Body of pancreas (tissue), 4 donors: ENCODE measurements around the gene RGS8. TPM values are rescaled to one million over a fixed set of nuclear protein-coding genes. Genes with fewer than 3 reads are reported as not detected.

Experiments
- ATAC-seq: fragments of 150-250 bp; one replicate; pipeline ENCODE4 v1.9.1; 2016
- DNase-seq, 4 donors: peaks; one replicate each; pipeline ENCODE4 v3.0.0-alpha.2; 2019
- H3K27ac ChIP-seq, 4 donors: fragments of 200-600 bp; sonication (generic); 1 replicate in 3 of 4; 2 replicates in 1 of 4; pipeline versions ENCODE4 v1.5.1 to v1.6.1; 2016 to 2019; ENCODE audit warnings: mild to moderate bottlenecking in 1 of 4, mixed read lengths in 1 of 4, moderate library complexity in 1 of 4
- H3K27me3 ChIP-seq, 2 donors: fragments of 200-600 bp; sonication (generic); one replicate each; pipeline ENCODE4 v1.6.0; 2016; ENCODE audit warnings: mild to moderate bottlenecking in 1 of 2
- H3K36me3 ChIP-seq, 2 donors: fragments of 200-600 bp; sonication (generic); replicated peaks in 1 of 2; 2 replicates each; pipeline ENCODE4 v1.5.1; 2016; ENCODE audit warnings: low read depth in 2 of 2; ENCODE audit not compliant: insufficient read depth in 1 of 2
- H3K4me1 ChIP-seq: fragments of 200-600 bp; sonication (generic); one replicate; pipeline ENCODE4 v1.6.0; 2016
- H3K4me3 ChIP-seq, 2 donors: fragments of 200-600 bp; sonication (generic); 1 replicate in 1 of 2; 2 replicates in 1 of 2; pipeline ENCODE4 v1.5.1; 2016 to 2019
- H3K9me3 ChIP-seq, 3 donors: fragments of 200-600 bp; sonication (generic); 1 replicate in 2 of 3; 2 replicates in 1 of 3; pipeline ENCODE4 v1.5.1; 2016
- POLR2A ChIP-seq, 3 donors: fragments of 450-650 bp; IDR thresholded peaks; one replicate each; pipeline ENCODE4 v1.6.1; 2016; ENCODE audit warnings: antibody characterized with exemption in 3 of 3, mild to moderate bottlenecking in 2 of 3
- WGBS, 2 donors: methylation state at CpG; one replicate each; pipeline ENCODE4 v1.1.5; 2017; 5-methylcytosine and 5-hydroxymethylcytosine counted together
- intact Hi-C: fragments of 100-400 bp; cut with DNase I; formaldehyde crosslinking; loops from one replicate; pipeline ENCODE4 v1.15.1; 2023
- total RNA-seq, 2 donors: library from RNA; depleted of rRNA; stranded (reverse); fragments of >200 nt; gene quantifications; one replicate each; pipeline ENCODE4 v1.1.0, GENCODE V29; 2016
- TF ChIP-seq, protein P1 (sequence below), 7 experiments: fragments of 450-650 bp in 4 of 7; fragments of 200-600 bp in 3 of 7; sonication (generic) in 3 of 7; IDR thresholded peaks; one replicate each; pipeline ENCODE4 v1.5.1; 2016 to 2019; ENCODE audit warnings: antibody characterized with exemption in 7 of 7

Gene RGS8
- total RNA-seq, 2 donors from 2014 or later: not detected

DNA sequence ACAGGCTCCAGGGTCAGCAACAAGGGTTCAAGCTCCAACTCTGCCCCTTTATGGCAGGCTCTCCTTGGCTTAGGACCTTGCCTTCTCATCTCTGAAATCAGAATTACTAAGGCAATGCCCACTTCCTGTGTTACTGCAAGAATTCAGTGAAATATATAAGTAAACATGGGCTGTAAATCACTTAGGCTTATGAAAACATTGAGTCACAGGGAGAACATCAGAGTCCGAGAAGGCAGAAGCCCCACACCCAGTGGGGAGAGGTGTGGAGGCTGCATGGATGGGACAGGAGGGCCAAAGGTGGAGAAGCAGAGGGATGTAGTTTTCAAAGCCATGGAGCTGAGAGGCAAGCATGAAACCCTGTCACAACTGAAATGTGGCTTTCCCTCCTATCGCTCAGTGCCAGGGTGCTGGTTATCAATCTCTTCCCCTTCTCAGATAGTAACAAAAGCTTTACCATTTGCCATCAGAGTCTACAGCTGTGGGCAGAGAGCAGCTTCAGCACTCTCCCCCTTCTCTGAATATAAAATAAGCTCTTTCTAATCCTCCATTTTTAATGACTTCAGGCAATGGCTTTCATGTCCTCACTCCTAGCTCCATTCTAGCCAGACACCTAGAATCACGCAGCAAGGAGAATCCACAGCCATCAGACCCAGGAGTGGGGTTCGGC is 3.4 kb downstream of the RGS8 start:
- no peak for DNase-seq
- no peaks in the 10 kb centered on the region for H3K4me1 ChIP-seq
- no peak overlapping the region for H3K27ac ChIP-seq
- no peaks in the 10 kb centered on the region for H3K36me3 ChIP-seq
- no peak overlapping the region for H3K4me3 ChIP-seq
- no peaks in the 10 kb centered on the region for H3K27me3 ChIP-seq
- intact Hi-C loops: no loop called here
- 71 to 77% methylated on average over 4 of the region's 4 CpGs for whole genome bisulfite sequencing, 2 donors
- no peak for ATAC-seq
- H3K9me3 ChIP-seq: no peaks in the 10 kb centered on the region
- TF ChIP-seq POLR2A (IDR thresholded peaks at IDR 0.05): no peak
- TF ChIP-seq, protein P1, sequence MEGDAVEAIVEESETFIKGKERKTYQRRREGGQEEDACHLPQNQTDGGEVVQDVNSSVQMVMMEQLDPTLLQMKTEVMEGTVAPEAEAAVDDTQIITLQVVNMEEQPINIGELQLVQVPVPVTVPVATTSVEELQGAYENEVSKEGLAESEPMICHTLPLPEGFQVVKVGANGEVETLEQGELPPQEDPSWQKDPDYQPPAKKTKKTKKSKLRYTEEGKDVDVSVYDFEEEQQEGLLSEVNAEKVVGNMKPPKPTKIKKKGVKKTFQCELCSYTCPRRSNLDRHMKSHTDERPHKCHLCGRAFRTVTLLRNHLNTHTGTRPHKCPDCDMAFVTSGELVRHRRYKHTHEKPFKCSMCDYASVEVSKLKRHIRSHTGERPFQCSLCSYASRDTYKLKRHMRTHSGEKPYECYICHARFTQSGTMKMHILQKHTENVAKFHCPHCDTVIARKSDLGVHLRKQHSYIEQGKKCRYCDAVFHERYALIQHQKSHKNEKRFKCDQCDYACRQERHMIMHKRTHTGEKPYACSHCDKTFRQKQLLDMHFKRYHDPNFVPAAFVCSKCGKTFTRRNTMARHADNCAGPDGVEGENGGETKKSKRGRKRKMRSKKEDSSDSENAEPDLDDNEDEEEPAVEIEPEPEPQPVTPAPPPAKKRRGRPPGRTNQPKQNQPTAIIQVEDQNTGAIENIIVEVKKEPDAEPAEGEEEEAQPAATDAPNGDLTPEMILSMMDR (IDR thresholded peaks at IDR 0.05): no peak

DNA sequence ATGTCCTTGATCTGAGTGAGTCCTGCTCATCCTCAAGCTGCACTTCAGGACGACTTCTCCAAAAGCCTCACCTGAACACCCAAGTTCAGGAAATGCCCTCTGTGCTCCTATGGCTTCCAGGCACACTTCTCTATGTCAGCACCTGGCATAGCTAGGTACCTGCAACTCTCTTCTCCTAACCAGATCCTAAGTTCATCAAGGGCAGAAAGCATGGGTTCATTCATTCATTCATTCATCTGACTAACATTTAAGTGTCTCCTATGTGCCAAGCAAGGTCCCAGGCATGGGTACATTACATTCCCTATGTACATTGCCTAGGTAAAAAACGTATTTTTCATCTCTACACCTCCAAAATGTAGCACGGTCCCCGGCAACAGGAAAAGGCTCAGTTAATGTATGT is 4.0 kb downstream of the RGS8 start:
- WGBS, 2 donors: 77% methylated on average over 4 of the region's 4 CpGs
- Histone ChIP-seq H3K9me3 (no peaks in the 10 kb centered on the region), H3K4me1 (no peaks in the 10 kb centered on the region), H3K27ac (no peak overlapping the region), H3K27me3 (no peaks in the 10 kb centered on the region), H3K36me3 (no peaks in the 10 kb centered on the region), H3K4me3 (no peak overlapping the region)
- TF ChIP-seq POLR2A (IDR thresholded peaks at IDR 0.05): no peak
- TF ChIP-seq, protein P1 (IDR thresholded peaks at IDR 0.05): no peak
- ATAC-seq: no peak
- no peak for DNase-seq
- intact Hi-C loops: no loop called here

DNA sequence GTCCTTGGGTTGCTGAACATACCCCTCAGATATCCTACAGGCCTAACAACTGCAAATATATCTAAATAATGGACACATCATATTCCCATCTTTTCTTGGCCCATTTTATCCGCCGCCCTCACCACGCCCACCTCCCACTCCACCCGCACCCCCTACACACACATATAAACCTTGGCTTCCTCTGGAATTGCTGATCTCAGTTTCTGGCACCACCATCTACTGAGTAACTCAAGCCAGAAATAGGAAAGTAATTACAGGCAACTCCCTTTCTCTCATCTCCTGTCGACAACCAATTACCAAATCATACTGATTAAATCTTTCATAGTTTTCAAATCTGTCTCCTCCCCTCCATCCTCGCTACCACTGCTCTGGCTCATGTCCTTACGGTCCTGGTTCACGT is 4.7 kb downstream of the RGS8 start:
- no peaks in the 10 kb centered on the region for H3K27me3 ChIP-seq
- 87 to 88% methylated on average over 8 of the region's 8 CpGs for WGBS, 2 donors
- no peak for TF ChIP-seq POLR2A (IDR thresholded peaks at IDR 0.05)
- TF ChIP-seq, protein P1 (IDR thresholded peaks at IDR 0.05): no peak
- intact Hi-C loops: no loop called here
- DNase-seq (no peak), ATAC-seq (no peak)
- no peak overlapping the region for H3K4me3 ChIP-seq
- no peaks in the 10 kb centered on the region for H3K36me3 ChIP-seq
- H3K27ac ChIP-seq: no peak overlapping the region
- H3K9me3 ChIP-seq: no peaks in the 10 kb centered on the region
- no peaks in the 10 kb centered on the region for H3K4me1 ChIP-seq

GRCh38 chr1:182677397-182678098 is 6.8 kb downstream of the RGS8 start:
- H3K4me3 ChIP-seq: no peak overlapping the region
- H3K9me3 ChIP-seq: no peaks in the 10 kb centered on the region
- DNase-seq: no peak
- TF ChIP-seq POLR2A (IDR thresholded peaks at IDR 0.05): no peak
- TF ChIP-seq, protein P1 (IDR thresholded peaks at IDR 0.05): no peak
- H3K4me1 ChIP-seq: no peaks in the 10 kb centered on the region
- H3K36me3 ChIP-seq: no peaks in the 10 kb centered on the region
- no peaks in the 10 kb centered on the region for H3K27me3 ChIP-seq
- 64 to 73% methylated on average over 5 of the region's 5 CpGs for WGBS, 2 donors
- ATAC-seq: no peak
- intact Hi-C loops: no loop called here
- no peak overlapping the region for H3K27ac ChIP-seq

DNA sequence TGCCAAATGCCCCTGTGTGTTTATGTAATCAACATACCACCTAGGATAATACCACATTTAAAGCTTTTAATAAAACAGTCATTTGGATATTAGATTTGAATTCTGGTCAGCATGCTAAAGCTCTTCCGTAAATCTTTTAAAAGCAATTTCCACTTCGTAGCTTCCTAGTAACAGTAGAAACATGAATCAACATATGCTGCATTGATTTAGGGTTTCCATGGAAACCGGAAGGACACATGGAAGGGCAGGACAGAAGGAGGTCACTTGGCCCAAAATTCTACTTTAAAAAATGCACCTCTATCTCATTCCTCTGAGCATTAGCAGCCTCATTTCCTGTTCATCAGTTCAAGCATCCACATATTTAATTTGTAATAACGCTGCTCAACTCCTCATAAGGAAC is 8.1 kb downstream of the RGS8 start:
- DNase-seq: no peak
- no peak for ATAC-seq
- Histone ChIP-seq H3K36me3 (no peaks in the 10 kb centered on the region), H3K9me3 (no peaks in the 10 kb centered on the region), H3K27me3 (no peaks in the 10 kb centered on the region), H3K4me1 (no peaks in the 10 kb centered on the region), H3K4me3 (no peak overlapping the region), H3K27ac (no peak overlapping the region)
- 62 to 71% methylated on average over 4 of the region's 4 CpGs for WGBS, 2 donors
- intact Hi-C loops: no loop called here
- TF ChIP-seq POLR2A (IDR thresholded peaks at IDR 0.05): no peak
- TF ChIP-seq, protein P1 (IDR thresholded peaks at IDR 0.05): no peak
